Bronchial epithelial cell (primary cell): ENCODE measurements around the gene FZD2. TPM values are rescaled to one million over a fixed set of nuclear protein-coding genes. Genes with fewer than 3 reads are reported as not detected.
A peak's percentile ranks its signal among the peaks of the same experiment; 100 is the strongest.
"Not testable (repeated sequence)": the region's sequence is repeated elsewhere in the genome, so short reads cannot be mapped to it uniquely, and the experiment has no call there.

Source experiments
- DNase-seq: peaks from one replicate; pipeline ENCODE4 v3.0.0-alpha.2; 2010; ENCODE audit warnings: low read depth
- FAIRE-seq: peaks from 2 replicates; lab custom pipeline; 2011; peaks lifted over from hg19 to GRCh38; lab: Jason Lieb, UNC
- H3K27me3 ChIP-seq: 2 replicates; pipeline ENCODE4 v1.5.1; 2011; ENCODE audit warnings: low read length; ENCODE audit not compliant: control insufficient read depth, insufficient read depth
- H3K36me3 ChIP-seq: 2 replicates; pipeline ENCODE4 v1.5.1; 2011; ENCODE audit warnings: low read length; ENCODE audit not compliant: control insufficient read depth, insufficient read depth
- H3K4me3 ChIP-seq: 2 replicates; pipeline ENCODE4 v1.5.1; 2011; ENCODE audit warnings: mild to moderate bottlenecking, low read depth, low read length, control low read depth
- CTCF ChIP-seq: IDR thresholded peaks from 2 replicates; pipeline ENCODE4 v1.5.1; 2011; ENCODE audit warnings: mild to moderate bottlenecking, moderate library complexity, low read length, control low read depth, inconsistent platforms; ENCODE audit not compliant: insufficient read depth, severe bottlenecking
- total RNA-seq: library from RNA; depleted of rRNA; stranded (reverse); fragments of >200 nt; gene quantifications from 2 replicates; pipeline ENCODE4 v1.2.1, GENCODE V29; 2014

The FZD2 gene
- total RNA-seq, 1 donor from 2014 or later = under 0.01 TPM

- Histone ChIP-seq H3K4me3 (no peak overlapping the region), H3K36me3 (no peaks in the 10 kb centered on the region), H3K27me3 (no peaks in the 10 kb centered on the region)
- FAIRE-seq = no peak
- no peak for TF ChIP-seq CTCF
- no peak for DNase-seq
These were observed 24.6 kb downstream of the FZD2 start for GRCh38 chr17:44581868-44582267.

GRCh38 chr17:44584443-44584842 is 27.2 kb downstream of the FZD2 start:
- Histone ChIP-seq H3K27me3 (no peaks in the 10 kb centered on the region), H3K4me3 (no peak overlapping the region), H3K36me3 (no peaks in the 10 kb centered on the region)
- no peak for TF ChIP-seq CTCF
- no peak for FAIRE-seq
- DNase-seq = no peak

GRCh38 chr17:44585315-44585714 is 28.0 kb downstream of the FZD2 start:
- DNase-seq (no peak), FAIRE-seq (no peak)
- Histone ChIP-seq H3K4me3 (no peak overlapping the region), H3K36me3 (no peaks in the 10 kb centered on the region), H3K27me3 (no peaks in the 10 kb centered on the region)
- no peak for TF ChIP-seq CTCF

- Histone ChIP-seq H3K36me3 (no peaks in the 10 kb centered on the region), H3K27me3 (no peaks in the 10 kb centered on the region), H3K4me3 (no peak overlapping the region)
- DNase-seq (peak; percentile 93), FAIRE-seq (peak; percentile 60)
- no peak for TF ChIP-seq CTCF
These were observed 30.1 kb downstream of the FZD2 start for GRCh38 chr17:44587339-44587738.

GRCh38 chr17:44589316-44590071 is 32.2 kb downstream of the FZD2 start:
- H3K27me3 ChIP-seq = no peaks in the 10 kb centered on the region
- no peak for TF ChIP-seq CTCF
- H3K36me3 ChIP-seq = no peaks in the 10 kb centered on the region
- FAIRE-seq (no peak), DNase-seq (no peak)
- no peak overlapping the region for H3K4me3 ChIP-seq

GRCh38 chr17:44590072-44590462 is 32.8 kb downstream of the FZD2 start:
- not testable (repeated sequence) for DNase-seq, H3K4me3 ChIP-seq, H3K27me3 ChIP-seq, H3K36me3 ChIP-seq
- peak; percentile 81 for FAIRE-seq

- not testable (repeated sequence) for DNase-seq, H3K36me3 ChIP-seq, H3K4me3 ChIP-seq, H3K27me3 ChIP-seq
- peak; percentile 36 for FAIRE-seq
These were observed 33.5 kb downstream of the FZD2 start for GRCh38 chr17:44590762-44591161.
